Measurements from ENCODE around the gene RDH16.

GRCh38 chr12:56980941-56981530 lies 23.6 kb upstream of the RDH16 start:
- TF ChIP-seq CTCF (IDR thresholded peaks at IDR 0.05) (no peak), POLR2AphosphoS5 (IDR thresholded peaks at IDR 0.05) (no peak), EP300 (IDR thresholded peaks at IDR 0.05) (no peak)
